SK-N-SH treated with all-trans-retinoic acid at 6 μM for 48 hours (cell line): Measurements from ENCODE around the gene ARID5B.

ENCODE experiments used
- ATAC-seq: fragments of 200-7000 bp; cut with Tn5 transposase; 3 replicates; pipeline ENCODE4 v1.9.1; 2020; ENCODE audit warnings: mild to moderate bottlenecking, moderate library complexity
- BACH2 ChIP-seq: fragments of 250-450 bp; sonication (Bioruptor Pico); IDR thresholded peaks from 2 replicates; pipeline ENCODE4 v1.9.0; 2021; ENCODE audit warnings: mild to moderate bottlenecking, borderline replicate concordance
- CREB5 ChIP-seq: fragments of 250-450 bp; sonication (Bioruptor Pico); IDR thresholded peaks from 2 replicates; pipeline ENCODE4 v1.5.1; 2020; ENCODE audit warnings: low read depth, mild to moderate bottlenecking, moderate library complexity
- CSDC2 ChIP-seq: fragments of 250-450 bp; sonication (Bioruptor Pico); IDR thresholded peaks from 2 replicates; pipeline ENCODE4 v1.5.0; 2020; ENCODE audit warnings: mild to moderate bottlenecking, moderate library complexity
- CSRNP3 ChIP-seq: fragments of 250-450 bp; sonication (Bioruptor Pico); IDR thresholded peaks from 2 replicates; pipeline ENCODE4 v1.5.1; 2021; ENCODE audit warnings: mild to moderate bottlenecking, moderate library complexity
- GLIS3 ChIP-seq: fragments of 250-450 bp; sonication (Bioruptor Pico); IDR thresholded peaks from 2 replicates; pipeline ENCODE4 v1.5.0; 2020; ENCODE audit warnings: mild to moderate bottlenecking, moderate library complexity
- OSR1 ChIP-seq: fragments of 250-450 bp; sonication (Bioruptor Pico); IDR thresholded peaks from 2 replicates; pipeline ENCODE4 v1.8.0; 2022; ENCODE audit warnings: moderate library complexity, mild to moderate bottlenecking, inconsistent platforms
- PATZ1 ChIP-seq: fragments of 250-450 bp; sonication (Bioruptor Pico); IDR thresholded peaks from 2 replicates; pipeline ENCODE4 v1.8.0; 2020; ENCODE audit warnings: mild to moderate bottlenecking, moderate library complexity, borderline replicate concordance
- PPARA ChIP-seq: fragments of 250-450 bp; sonication (Bioruptor Pico); IDR thresholded peaks from 2 replicates; pipeline ENCODE4 v1.5.0; 2020; ENCODE audit warnings: mild to moderate bottlenecking, borderline replicate concordance
- SNAI2 ChIP-seq: fragments of 250-450 bp; sonication (Bioruptor Pico); IDR thresholded peaks from 2 replicates; pipeline ENCODE4 v1.5.0; 2020; ENCODE audit warnings: mild to moderate bottlenecking, moderate library complexity
- TCF4 ChIP-seq: fragments of 250-450 bp; sonication (Bioruptor Pico); IDR thresholded peaks from 2 replicates; pipeline ENCODE4 v1.8.0; 2021; ENCODE audit warnings: mild to moderate bottlenecking, moderate library complexity, borderline replicate concordance
- TOX ChIP-seq: fragments of 250-450 bp; sonication (Bioruptor Pico); IDR thresholded peaks from 2 replicates; pipeline ENCODE4 v1.8.0; 2021; ENCODE audit warnings: mild to moderate bottlenecking, moderate library complexity, borderline replicate concordance
- ZFP3 ChIP-seq: fragments of 250-450 bp; sonication (Bioruptor Pico); IDR thresholded peaks from 2 replicates; pipeline ENCODE4 v1.5.0; 2020; ENCODE audit warnings: mild to moderate bottlenecking, moderate library complexity
- ZFP30 ChIP-seq: fragments of 450-650 bp; formaldehyde crosslinking; IDR thresholded peaks from 2 replicates; pipeline ENCODE4 v1.5.0; 2022; ENCODE audit warnings: mild to moderate bottlenecking, moderate library complexity
- ZNF70 ChIP-seq: fragments of 450-650 bp; formaldehyde crosslinking; IDR thresholded peaks from 2 replicates; pipeline ENCODE4 v1.5.0; 2020; ENCODE audit warnings: mild to moderate bottlenecking, moderate library complexity
- TF ChIP-seq, protein P1 (sequence below): fragments of 250-450 bp; sonication (Bioruptor Pico); IDR thresholded peaks from 2 replicates; pipeline ENCODE4 v1.8.0; 2021; ENCODE audit warnings: low read depth, mild to moderate bottlenecking, moderate library complexity, borderline replicate concordance
- TF ChIP-seq, protein P2 (sequence below): fragments of 250-450 bp; sonication (Bioruptor Pico); IDR thresholded peaks from 2 replicates; pipeline ENCODE4 v1.5.0; 2020; ENCODE audit warnings: mild to moderate bottlenecking, moderate library complexity

ARID5B gene

DNA sequence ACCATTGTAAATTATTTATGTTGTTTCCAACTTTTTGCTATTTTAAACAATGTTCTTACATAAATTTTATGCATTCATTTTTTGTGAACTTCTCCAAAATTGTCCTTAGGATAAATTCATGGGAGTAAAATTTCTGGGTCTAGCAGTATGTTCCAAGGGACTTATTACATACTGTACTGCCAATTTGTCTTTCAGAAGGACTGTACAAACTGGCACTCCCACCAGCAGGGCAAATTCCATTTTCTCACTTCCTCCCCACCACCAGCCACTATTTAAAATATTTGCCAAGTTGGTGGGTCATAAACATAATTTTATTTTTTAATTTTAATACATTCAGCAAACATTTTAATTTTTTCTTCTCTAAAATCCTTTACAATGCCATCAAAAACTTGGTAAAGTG, 13.7 kb upstream of the ARID5B start:
- TF ChIP-seq, protein P1, sequence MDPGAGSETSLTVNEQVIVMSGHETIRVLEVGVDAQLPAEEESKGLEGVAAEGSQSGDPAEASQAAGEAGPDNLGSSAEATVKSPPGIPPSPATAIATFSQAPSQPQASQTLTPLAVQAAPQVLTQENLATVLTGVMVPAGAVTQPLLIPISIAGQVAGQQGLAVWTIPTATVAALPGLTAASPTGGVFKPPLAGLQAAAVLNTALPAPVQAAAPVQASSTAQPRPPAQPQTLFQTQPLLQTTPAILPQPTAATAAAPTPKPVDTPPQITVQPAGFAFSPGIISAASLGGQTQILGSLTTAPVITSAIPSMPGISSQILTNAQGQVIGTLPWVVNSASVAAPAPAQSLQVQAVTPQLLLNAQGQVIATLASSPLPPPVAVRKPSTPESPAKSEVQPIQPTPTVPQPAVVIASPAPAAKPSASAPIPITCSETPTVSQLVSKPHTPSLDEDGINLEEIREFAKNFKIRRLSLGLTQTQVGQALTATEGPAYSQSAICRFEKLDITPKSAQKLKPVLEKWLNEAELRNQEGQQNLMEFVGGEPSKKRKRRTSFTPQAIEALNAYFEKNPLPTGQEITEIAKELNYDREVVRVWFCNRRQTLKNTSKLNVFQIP (CRISPR knock-in tag) = no peak
- TF ChIP-seq TCF4 (CRISPR knock-in tag) = no peak
- no peak for TF ChIP-seq GLIS3 (CRISPR knock-in tag)
- no peak for TF ChIP-seq CREB5 (CRISPR knock-in tag)
- no peak for TF ChIP-seq ZFP3 (CRISPR knock-in tag)
- TF ChIP-seq PPARA (CRISPR knock-in tag) = no peak
- TF ChIP-seq BACH2 (CRISPR knock-in tag) = no peak
- TF ChIP-seq CSRNP3 (CRISPR knock-in tag) = no peak
- TF ChIP-seq, protein P2, sequence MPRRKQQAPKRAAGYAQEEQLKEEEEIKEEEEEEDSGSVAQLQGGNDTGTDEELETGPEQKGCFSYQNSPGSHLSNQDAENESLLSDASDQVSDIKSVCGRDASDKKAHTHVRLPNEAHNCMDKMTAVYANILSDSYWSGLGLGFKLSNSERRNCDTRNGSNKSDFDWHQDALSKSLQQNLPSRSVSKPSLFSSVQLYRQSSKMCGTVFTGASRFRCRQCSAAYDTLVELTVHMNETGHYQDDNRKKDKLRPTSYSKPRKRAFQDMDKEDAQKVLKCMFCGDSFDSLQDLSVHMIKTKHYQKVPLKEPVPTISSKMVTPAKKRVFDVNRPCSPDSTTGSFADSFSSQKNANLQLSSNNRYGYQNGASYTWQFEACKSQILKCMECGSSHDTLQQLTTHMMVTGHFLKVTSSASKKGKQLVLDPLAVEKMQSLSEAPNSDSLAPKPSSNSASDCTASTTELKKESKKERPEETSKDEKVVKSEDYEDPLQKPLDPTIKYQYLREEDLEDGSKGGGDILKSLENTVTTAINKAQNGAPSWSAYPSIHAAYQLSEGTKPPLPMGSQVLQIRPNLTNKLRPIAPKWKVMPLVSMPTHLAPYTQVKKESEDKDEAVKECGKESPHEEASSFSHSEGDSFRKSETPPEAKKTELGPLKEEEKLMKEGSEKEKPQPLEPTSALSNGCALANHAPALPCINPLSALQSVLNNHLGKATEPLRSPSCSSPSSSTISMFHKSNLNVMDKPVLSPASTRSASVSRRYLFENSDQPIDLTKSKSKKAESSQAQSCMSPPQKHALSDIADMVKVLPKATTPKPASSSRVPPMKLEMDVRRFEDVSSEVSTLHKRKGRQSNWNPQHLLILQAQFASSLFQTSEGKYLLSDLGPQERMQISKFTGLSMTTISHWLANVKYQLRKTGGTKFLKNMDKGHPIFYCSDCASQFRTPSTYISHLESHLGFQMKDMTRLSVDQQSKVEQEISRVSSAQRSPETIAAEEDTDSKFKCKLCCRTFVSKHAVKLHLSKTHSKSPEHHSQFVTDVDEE = no peak
- TF ChIP-seq OSR1 (CRISPR knock-in tag) = no peak
- TF ChIP-seq CSDC2 (CRISPR knock-in tag) = no peak
- no peak for TF ChIP-seq SNAI2 (CRISPR knock-in tag)
- ATAC-seq = no peak

GRCh38 chr10:61888744-61889143, 12.8 kb upstream of the ARID5B start:
- no peak for TF ChIP-seq ZNF70 (CRISPR knock-in tag)
- ATAC-seq = no peak

- no peak for ATAC-seq
- no peak for TF ChIP-seq ZFP30
- no peak for TF ChIP-seq ZFP3 (CRISPR knock-in tag)
- TF ChIP-seq CSDC2 (CRISPR knock-in tag) = no peak
- no peak for TF ChIP-seq TCF4 (CRISPR knock-in tag)
- TF ChIP-seq OSR1 (CRISPR knock-in tag) = no peak
- no peak for TF ChIP-seq TOX (CRISPR knock-in tag)
These were observed 11.1 kb upstream of the ARID5B start for GRCh38 chr10:61890430-61890829.

- TF ChIP-seq ZFP3 (CRISPR knock-in tag) (peak; percentile 94), SNAI2 (CRISPR knock-in tag) (no peak)
These were observed 10.6 kb upstream of the ARID5B start for GRCh38 chr10:61890881-61891409.

DNA sequence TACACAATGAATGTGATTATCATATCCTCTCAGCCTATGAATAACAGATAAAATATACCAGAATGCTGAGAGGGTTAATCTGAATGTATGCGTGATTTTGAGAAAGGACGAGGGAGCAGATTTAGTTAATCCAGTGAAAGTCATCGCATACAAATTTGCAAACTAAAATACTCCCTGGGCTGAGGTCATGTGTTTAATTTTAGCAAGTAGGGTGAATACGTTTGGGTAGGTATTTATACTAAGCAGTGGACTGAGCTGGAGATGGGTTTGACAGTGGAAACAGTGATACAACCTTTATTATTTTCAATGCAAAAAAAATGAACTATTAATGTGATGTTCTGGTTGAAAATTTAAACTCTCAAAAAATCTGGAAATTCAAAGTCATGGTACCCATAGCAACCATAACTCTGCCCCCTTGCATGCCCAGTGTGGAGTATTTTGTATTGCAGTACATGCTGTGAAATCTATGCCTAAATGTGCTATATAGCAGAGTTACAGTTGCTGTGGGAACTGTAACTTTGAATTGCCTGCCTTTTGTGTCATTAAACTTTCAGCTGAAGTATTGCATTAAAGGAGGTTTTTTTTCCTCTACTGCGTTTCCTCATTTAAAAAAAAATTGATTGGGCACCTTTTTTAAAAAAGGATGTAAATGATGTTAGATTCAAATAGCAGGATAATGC, 9.5 kb upstream of the ARID5B start:
- TF ChIP-seq PATZ1 (CRISPR knock-in tag) = no peak
- TF ChIP-seq ZFP30 = no peak
- TF ChIP-seq, all 23 proteins: peak for 0
- ATAC-seq = no peak

More at GRCh38 chr10:61890881-61891409, 10.6 kb upstream of the ARID5B start:
- ATAC-seq = no peak
